SK-N-SH treated with all-trans-retinoic acid at 6 μM for 48 hours (cell line): ENCODE results near the gene LRRK1.

Experiments
- RARB ChIP-seq: fragments of 250-450 bp; sonication (Bioruptor Pico); IDR thresholded peaks from 2 replicates; pipeline ENCODE4 v1.8.0; 2021; ENCODE audit warnings: mild to moderate bottlenecking, moderate library complexity
- TF ChIP-seq, protein P1 (sequence below): fragments of 250-450 bp; sonication (Bioruptor Pico); IDR thresholded peaks from 2 replicates; pipeline ENCODE4 v1.8.0; 2020; ENCODE audit warnings: mild to moderate bottlenecking, moderate library complexity, borderline replicate concordance
- TF ChIP-seq, protein P2 (sequence below): fragments of 250-450 bp; sonication (Bioruptor Pico); IDR thresholded peaks from 2 replicates; pipeline ENCODE4 v1.5.0; 2020; ENCODE audit warnings: mild to moderate bottlenecking, moderate library complexity

DNA sequence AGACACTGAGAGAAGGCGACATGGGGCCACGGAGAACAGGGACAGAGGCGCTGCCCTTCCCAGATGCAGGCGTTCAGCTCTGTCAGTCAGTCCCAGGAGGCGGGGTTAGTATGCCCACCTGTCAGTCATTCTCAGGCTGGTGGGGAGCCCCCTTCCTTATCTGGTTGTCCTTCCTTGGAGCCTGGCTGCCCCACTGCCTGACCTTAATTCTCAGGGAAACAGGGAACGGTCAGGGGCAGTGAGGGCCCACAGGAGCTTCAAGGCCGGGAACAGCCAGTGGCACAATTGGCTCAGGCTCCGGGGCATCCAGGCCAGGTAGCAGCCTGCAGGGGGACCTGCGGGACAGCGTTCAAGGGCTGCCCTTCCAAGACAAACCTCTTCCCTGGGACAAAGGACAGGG is 199.5 kb downstream of the LRRK1 start:
- TF ChIP-seq, protein P1, sequence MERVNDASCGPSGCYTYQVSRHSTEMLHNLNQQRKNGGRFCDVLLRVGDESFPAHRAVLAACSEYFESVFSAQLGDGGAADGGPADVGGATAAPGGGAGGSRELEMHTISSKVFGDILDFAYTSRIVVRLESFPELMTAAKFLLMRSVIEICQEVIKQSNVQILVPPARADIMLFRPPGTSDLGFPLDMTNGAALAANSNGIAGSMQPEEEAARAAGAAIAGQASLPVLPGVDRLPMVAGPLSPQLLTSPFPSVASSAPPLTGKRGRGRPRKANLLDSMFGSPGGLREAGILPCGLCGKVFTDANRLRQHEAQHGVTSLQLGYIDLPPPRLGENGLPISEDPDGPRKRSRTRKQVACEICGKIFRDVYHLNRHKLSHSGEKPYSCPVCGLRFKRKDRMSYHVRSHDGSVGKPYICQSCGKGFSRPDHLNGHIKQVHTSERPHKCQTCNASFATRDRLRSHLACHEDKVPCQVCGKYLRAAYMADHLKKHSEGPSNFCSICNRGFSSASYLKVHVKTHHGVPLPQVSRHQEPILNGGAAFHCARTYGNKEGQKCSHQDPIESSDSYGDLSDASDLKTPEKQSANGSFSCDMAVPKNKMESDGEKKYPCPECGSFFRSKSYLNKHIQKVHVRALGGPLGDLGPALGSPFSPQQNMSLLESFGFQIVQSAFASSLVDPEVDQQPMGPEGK (CRISPR knock-in tag) = no peak
- TF ChIP-seq RARB (CRISPR knock-in tag) = no peak
- TF ChIP-seq, protein P2, sequence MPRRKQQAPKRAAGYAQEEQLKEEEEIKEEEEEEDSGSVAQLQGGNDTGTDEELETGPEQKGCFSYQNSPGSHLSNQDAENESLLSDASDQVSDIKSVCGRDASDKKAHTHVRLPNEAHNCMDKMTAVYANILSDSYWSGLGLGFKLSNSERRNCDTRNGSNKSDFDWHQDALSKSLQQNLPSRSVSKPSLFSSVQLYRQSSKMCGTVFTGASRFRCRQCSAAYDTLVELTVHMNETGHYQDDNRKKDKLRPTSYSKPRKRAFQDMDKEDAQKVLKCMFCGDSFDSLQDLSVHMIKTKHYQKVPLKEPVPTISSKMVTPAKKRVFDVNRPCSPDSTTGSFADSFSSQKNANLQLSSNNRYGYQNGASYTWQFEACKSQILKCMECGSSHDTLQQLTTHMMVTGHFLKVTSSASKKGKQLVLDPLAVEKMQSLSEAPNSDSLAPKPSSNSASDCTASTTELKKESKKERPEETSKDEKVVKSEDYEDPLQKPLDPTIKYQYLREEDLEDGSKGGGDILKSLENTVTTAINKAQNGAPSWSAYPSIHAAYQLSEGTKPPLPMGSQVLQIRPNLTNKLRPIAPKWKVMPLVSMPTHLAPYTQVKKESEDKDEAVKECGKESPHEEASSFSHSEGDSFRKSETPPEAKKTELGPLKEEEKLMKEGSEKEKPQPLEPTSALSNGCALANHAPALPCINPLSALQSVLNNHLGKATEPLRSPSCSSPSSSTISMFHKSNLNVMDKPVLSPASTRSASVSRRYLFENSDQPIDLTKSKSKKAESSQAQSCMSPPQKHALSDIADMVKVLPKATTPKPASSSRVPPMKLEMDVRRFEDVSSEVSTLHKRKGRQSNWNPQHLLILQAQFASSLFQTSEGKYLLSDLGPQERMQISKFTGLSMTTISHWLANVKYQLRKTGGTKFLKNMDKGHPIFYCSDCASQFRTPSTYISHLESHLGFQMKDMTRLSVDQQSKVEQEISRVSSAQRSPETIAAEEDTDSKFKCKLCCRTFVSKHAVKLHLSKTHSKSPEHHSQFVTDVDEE (CRISPR knock-in tag) = no peak
